HG03139 (cell line): Measurements from ENCODE around the gene SNRPA.
A peak's percentile ranks its signal among the peaks of the same experiment; 100 is the strongest.

ENCODE experiments used
- ATAC-seq: cut with Tn5 transposase; IDR thresholded peaks from one replicate; pipeline ENCODE4 v1.9.1; 2021; ENCODE audit not compliant: unreplicated experiment

SNRPA gene

DNA sequence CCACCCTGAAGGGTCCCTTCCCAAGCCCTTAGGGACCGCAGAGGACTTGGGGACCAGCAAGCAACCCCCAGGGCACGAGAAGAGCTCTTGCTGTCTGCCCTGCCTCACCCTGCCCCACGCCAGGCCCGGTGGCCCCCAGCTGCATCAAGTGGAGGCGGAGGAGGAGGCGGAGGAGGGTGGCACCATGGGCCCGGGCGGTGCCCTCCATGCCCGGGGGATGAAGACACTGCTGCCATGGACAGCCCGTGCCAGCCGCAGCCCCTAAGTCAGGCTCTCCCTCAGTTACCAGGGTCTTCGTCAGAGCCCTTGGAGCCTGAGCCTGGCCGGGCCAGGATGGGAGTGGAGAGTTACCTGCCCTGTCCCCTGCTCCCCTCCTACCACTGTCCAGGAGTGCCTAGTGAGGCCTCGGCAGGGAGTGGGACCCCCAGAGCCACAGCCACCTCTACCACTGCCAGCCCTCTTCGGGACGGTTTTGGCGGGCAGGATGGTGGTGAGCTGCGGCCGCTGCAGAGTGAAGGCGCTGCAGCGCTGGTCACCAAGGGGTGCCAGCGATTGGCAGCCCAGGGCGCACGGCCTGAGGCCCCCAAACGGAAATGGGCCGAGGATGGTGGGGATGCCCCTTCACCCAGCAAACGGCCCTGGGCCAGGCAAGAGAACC lies 49.5 kb downstream of the SNRPA start:
- no peak for ATAC-seq

DNA sequence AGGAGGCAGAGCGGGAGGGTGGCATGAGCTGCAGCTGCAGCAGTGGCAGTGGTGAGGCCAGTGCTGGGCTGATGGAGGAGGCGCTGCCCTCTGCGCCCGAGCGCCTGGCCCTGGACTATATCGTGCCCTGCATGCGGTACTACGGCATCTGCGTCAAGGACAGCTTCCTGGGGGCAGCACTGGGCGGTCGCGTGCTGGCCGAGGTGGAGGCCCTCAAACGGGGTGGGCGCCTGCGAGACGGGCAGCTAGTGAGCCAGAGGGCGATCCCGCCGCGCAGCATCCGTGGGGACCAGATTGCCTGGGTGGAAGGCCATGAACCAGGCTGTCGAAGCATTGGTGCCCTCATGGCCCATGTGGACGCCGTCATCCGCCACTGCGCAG lies 50.0 kb downstream of the SNRPA start:
- no peak for ATAC-seq

DNA sequence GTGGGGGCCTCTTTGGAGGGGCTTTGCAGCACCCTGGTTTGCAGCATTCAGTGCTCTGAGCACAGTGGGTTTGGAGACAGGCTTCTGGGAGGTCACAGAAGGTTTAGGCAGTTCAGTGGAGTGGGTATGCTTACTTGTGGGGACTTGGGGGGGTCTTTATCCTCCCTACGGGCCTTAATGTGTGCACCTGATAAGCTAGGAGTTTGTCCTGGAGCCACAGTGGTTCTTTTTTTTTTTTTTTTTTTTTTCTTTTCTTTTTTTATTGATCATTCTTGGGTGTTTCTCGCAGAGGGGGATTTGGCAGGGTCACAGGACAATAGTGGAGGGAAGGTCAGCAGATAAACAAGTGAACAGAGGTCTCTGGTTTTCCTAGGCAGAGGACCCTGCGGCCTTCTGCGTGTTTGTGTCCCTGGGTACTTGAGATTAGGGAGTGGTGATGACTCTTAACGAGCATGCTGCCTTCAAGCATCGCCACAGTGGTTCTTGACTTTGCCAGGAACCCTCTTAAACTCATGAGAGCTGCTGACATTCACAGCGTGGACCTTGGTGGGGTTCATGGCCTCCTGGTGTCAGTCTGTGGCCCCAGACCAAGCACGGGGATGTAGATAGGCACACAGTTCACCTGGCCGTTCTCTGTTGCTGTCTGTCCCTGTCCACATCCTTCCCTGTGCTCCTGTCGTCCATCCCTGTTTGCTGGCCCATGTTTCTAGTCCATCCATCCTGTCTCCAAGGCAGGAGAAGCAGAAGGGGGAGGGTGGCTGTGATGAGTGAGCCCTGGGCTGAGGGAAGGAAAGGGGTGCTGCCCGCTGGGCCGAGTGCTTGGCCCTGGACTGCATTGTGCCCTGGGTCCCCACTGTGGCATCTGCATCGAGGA lies 50.7 kb downstream of the SNRPA start:
- ATAC-seq, result no peak

GRCh38 chr19:40802300-40803169 lies 51.5 kb downstream of the SNRPA start:
- no peak for ATAC-seq

DNA sequence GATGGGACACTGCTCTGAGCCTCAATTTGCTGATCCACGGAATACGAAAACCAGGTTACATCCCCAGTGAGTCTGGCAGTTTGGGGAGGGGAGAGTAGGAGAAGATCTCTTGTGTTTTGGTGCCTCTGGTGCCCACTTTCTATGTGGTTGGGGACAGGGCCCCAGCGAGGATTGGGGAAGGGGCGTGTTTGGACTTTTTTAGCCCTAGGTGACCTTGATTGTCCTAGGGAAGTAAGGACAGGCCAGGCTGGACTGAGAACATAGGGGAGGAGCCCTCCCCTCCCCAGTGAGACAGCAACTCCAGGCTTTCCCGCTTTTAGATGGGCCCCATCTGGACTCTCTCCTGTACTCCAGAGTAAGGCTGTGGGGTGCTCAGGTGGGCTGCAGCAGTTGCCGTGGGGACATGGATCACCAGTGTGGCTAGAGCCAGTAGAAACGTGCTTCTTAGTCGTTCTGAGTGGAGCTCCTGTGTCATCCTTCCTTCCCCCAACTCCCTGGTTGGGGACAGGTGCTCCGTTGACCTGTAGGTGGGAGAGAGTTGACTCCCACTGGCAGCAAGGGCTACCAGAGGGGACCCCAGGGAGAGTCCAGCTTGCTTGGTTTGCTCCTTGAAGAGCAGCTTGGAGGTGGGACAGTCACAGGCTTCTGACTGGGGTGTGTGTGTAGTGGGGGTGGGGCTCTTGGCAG lies 52.3 kb downstream of the SNRPA start:
- no peak for ATAC-seq

GRCh38 chr19:40803857-40804782 lies 53.1 kb downstream of the SNRPA start:
- no peak for ATAC-seq

- no peak for ATAC-seq
These were observed 53.8 kb downstream of the SNRPA start for GRCh38 chr19:40804783-40805242.

DNA sequence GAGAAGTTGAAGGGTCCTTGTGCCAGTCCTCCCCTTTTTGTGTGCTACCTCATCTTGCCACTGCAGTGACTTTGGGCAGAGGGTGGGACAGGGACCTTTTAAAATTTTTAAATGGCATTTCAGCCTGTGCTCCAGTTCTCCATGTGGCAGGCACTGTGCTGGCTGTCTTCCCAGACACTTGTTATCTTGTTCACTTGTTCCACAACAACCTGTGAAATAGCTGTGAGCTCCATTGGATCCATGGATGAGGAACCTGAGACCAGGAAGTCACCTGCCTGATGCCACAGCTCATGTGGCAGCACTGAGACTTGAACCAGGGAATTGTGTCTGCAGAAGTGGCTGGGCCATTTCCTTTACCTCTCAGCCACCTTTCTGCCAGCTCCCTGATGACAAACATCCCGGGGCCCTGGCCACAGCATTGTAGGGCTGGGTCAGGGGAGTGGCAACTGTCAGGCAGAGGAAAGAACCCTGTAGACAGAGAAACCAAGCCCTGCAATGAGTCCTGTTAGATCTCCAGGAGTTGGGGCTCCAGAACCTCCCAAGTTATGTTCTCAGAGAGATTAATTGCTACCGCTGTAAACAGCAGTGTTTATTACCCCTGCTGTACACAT lies 54.4 kb downstream of the SNRPA start:
- ATAC-seq, result no peak

- ATAC-seq, result peak; percentile 36
These were observed 55.6 kb downstream of the SNRPA start for GRCh38 chr19:40806423-40807146.

GRCh38 chr19:40807147-40808020 lies 56.4 kb downstream of the SNRPA start:
- no peak for ATAC-seq

DNA sequence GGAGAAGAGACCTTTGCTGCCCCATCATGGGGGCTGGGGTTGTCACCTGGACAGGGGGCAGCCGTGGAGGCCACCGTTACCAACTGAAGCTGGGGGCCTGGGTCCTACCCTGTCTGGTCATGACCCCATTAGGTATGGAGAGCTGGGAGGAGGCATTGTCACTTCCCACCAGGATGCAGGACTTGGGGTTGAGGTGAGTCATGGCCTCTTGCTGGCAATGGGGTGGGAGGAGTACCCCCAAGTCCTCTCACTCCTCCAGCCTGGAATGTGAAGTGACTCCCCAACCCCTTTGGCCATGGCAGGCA lies 57.0 kb downstream of the SNRPA start:
- no peak for ATAC-seq

- no peak for ATAC-seq
These were observed 57.5 kb downstream of the SNRPA start for GRCh38 chr19:40808497-40808896.

DNA sequence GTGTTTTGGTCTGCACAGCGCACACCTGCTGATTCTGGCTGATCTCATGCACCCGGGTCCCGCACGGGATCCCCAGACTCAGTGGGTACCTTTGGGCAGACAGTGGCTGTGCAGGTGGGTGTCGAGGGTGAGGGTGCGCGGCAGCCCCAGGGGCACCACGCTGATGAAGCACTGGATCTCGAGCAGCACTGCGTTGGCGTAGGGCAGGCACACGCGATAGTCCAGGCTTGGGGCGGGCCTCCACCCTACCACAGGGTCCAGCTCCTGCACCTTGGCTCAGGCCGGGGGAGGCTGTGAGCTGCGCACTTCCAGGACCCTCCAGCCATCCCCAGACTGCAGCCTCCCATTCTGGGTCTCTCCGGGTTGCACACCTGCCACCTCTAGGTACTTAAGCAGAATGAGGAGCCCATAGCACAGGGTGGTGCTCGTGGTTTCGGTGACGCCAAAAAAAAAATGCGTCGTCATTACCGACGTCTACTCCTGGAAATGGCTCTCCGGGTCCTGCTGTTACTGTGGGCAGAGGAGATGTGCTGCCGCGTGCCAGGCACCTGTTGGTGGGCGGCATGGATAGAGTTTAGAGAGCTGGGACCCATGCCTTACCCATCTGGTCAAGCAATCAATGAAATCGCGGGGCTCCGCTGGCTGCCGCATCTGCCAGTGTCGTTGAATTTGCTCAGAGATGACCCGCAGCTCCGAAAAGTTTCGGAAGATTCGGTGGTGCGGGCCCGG lies 58.5 kb downstream of the SNRPA start:
- no peak for ATAC-seq

DNA sequence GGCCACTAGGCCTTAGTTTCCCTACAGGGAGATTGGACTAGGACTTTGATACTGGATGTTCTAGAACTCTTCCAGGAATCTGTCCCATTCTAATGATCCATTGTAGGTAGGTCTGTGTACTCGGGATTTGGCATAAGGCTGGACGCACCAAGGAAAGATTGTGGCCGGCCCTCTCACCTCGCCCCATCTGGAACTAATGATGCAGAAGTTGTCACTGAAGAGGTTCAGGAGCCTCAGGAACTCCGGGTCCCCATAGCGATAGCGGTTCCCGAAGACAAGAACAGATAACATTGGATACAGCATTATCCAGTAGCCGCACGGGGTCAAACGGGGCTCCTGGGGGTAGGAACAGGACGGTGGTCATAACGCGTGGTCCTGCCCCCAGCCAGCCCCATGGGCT lies 59.2 kb downstream of the SNRPA start:
- no peak for ATAC-seq

DNA sequence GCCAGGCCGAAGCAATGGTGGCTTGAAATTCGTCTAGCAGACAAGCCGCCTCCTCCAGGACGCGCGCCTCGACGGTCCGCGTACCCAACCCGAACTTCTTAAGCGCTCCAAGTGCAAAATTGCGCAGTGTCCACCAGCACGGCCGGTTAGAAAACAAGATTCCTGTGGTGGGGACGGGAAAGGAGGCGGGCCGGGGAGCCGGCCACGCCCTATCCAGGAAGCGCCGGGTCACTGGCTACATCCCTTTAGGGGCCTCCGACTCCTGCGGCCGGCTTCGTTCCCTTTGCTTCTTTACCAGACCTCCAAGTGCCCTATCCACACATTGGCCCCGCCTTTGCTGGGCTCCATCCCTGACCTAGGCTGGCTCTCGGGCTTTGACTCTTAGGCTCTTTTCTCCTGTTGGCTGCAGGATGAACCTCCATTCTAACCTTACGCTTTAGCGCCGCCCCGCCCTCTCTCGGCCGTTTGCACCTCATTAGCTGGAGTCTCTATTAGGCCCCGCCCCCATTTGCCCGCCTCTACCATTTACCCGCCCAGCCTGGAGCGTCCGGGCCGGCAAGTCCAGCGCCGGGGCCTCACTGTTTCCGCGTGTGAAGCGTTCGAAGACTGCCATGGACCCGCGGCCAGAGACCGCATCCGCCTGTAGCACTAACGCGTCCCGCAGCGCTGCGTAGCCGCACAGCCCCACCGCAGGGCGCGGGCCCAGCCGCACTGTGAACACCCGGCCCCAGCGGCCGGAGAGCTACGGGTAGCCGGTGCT lies 59.8 kb downstream of the SNRPA start:
- peak; percentile 52 for ATAC-seq

DNA sequence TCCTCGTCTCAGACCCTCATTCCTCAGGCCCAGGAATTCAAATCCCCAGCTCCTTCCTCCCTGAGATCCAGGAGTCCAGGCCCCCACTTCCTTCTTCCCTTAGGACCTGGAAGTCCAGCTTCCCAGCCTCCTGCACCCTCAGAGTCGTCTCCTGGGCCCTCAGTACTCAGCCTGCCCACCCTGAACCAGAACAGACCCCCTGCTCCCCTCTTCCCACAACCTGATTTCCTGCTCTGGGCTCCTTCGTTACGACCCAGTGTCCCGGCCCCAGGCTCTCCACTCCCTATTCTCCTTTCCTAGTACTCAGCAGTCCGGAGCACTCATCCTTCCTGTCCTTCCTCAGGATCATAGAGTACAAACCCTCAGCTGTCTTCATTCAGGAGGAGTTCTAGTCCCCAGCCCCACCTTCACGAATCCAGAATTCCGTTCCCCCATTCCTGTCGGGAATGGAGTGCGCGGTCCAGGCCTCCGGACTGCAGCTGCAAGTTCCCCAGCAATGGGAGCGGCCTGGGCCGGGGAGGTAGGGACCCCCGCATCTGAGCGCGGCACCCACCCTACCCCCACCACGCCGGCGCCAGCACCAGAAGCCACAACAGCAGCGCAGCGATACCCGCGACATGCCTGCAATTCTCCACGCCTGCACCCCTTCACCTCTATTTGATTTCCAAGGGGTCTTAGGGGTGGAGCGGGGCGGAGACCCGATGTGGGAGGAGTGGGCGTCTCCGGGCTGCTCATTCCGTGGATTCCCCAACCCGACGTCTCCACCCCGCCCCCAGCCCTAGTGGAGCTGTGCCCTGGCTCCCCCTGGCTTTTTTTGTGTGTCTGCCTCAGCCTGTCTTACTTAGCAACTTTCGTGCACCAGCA lies 60.7 kb downstream of the SNRPA start:
- no peak for ATAC-seq
